OCI-M2 (cell line): Measurements from ENCODE around the gene EIF4G3.

Experiments used
- DNase-seq: peaks from one replicate; lab custom pipeline; 2025; ENCODE audit not compliant: unreplicated experiment; lab: John Stamatoyannopoulos, UW

The EIF4G3 gene

GRCh38 chr1:20786253-20787028 is 390.3 kb downstream of the EIF4G3 start:
- DNase-seq = peak; percentile 40

DNA sequence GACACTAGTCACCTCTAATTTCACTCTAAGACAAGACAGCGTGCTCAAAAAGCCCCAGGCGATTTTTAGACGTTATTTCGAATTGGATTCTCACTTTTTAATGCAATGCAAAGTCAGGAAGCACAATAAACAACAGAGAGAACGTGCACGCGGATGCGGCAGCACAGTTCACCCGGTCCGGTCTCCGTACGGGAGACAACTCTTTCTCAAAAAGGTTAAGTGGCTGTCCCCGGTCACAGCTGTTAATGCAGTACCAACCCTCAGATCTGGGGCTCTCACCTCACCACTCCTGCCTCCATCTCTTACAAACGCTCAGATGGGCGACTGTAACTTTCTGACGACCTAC is 390.8 kb downstream of the EIF4G3 start:
- DNase-seq = no peak

GRCh38 chr1:20775700-20776099 is 401.0 kb downstream of the EIF4G3 start:
- no peak for DNase-seq

DNA sequence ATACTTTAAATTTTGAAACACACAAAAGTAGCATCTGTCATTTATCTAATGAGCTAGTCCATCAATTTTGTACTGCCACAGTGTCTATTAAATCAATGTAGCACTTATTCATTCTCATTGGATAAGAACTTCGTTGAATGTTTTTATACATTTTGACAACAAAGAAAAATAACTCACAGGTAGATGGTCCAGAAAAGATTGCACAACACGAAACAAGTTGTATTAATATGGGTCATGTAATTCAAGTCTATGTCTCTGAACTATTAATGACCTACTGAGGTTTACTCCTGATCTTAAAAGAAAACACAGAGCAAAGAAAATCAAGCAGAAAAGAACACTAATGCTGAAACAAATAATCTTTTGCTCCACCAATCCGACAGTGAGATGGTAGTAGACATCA is 404.9 kb downstream of the EIF4G3 start:
- DNase-seq = no peak

- DNase-seq = no peak
Observed at GRCh38 chr1:20770314-20771087, 406.2 kb downstream of the EIF4G3 start.

- no peak for DNase-seq
Observed at GRCh38 chr1:20767271-20767670, 409.4 kb downstream of the EIF4G3 start.

DNA sequence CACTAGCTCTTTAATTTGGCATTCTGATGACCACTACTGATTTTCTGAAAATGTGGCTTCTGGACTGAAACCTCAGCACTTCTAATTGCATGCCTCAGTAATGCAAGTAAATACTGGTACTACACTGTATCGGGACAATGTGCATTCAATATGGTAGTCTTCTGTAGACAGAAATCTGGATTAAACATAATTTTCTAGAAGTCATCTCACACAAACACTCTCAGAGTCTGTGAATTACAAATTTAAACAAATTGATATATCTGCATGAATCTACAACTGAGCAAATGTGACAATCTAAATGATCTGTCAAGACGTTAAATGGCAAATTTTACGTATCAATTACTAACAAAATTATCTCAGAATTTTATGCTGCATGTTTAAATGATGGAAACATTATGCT is 413.3 kb downstream of the EIF4G3 start:
- DNase-seq = no peak

DNA sequence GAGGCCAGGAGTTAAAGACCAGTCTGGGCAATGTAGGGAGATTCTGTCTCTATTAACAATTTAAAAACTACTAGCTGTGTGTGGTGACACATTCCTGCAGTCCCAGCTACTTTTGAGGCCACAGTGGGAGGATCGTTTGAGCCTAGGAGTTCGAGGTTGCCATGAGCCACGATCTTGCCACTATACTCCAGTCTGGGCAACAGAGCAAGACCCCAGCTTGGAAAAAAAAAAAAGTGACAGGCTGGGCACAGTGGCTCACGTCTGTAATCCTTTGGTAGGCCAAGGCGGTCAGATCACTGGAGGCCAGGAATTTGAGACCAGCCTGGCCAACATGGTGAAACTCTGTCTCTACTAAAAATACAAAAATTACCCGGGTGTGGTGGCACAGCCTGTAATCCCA is 416.4 kb downstream of the EIF4G3 start:
- DNase-seq = no peak
